Measurements from ENCODE around the gene NPLOC4. TPM values are rescaled to one million over a fixed set of nuclear protein-coding genes. Genes with fewer than 3 reads are reported as not detected.

NPLOC4 gene
- total and polyA plus RNA-seq, 2 of the 13 experiments (the other 11 are each of a cell fraction or from before 2014, with no cell fraction given), result 57.0 to 97.0 TPM

GRCh38 chr17:81635431-81635830, 1.5 kb downstream of the NPLOC4 start (continued):
- TF ChIP-seq ZFP91 (CRISPR knock-in tag; IDR thresholded peaks at IDR 0.05; ENCODE audit: borderline replicate concordance) (no peak), MAFG (CRISPR knock-in tag; IDR thresholded peaks at IDR 0.05) (no peak), ZNF205 (CRISPR knock-in tag; IDR thresholded peaks at IDR 0.05) (no peak), RBFOX2 (IDR thresholded peaks at IDR 0.05; ENCODE audit: low read depth, low read length) (no peak), ZNF44 (CRISPR knock-in tag; IDR thresholded peaks at IDR 0.05) (no peak), IRX3 (CRISPR knock-in tag; IDR thresholded peaks at IDR 0.05; ENCODE audit: borderline replicate concordance, low read depth) (no peak), U2AF1 (optimal IDR thresholded peaks at IDR 0.05; ENCODE audit: low read depth, low read length) (no peak), TIGD3 (CRISPR knock-in tag; IDR thresholded peaks at IDR 0.05; ENCODE audit: borderline replicate concordance) (no peak), FOSL2 (CRISPR knock-in tag; IDR thresholded peaks at IDR 0.05) (peak; percentile 40; the same call in 1 of the 2 replicates), ZNF772 (CRISPR knock-in tag; IDR thresholded peaks at IDR 0.05) (no peak), ZNF572 (CRISPR knock-in tag; IDR thresholded peaks at IDR 0.05) (no peak), ZNF460 (CRISPR knock-in tag; IDR thresholded peaks at IDR 0.05; ENCODE audit: borderline replicate concordance) (0 out of 2 replicates have a peak, but pooled peaks have one; percentile 31), BHLHE40 (IDR thresholded peaks at IDR 0.05; ENCODE audit: low read length) (no peak), RFX1 (IDR thresholded peaks at IDR 0.05) (no peak), CENPT (CRISPR knock-in tag; IDR thresholded peaks at IDR 0.05; ENCODE audit: low read depth) (no peak), THAP9 (CRISPR knock-in tag; IDR thresholded peaks at IDR 0.05; ENCODE audit: borderline replicate concordance) (no peak), HOXD1 (CRISPR knock-in tag; IDR thresholded peaks at IDR 0.05) (no peak), ZNF10 (CRISPR knock-in tag; IDR thresholded peaks at IDR 0.05; ENCODE audit: borderline replicate concordance, low read depth) (no peak), FOXA1 (IDR thresholded peaks at IDR 0.05) (no peak), FOXA1 (CRISPR knock-in tag; IDR thresholded peaks at IDR 0.05) (no peak), UBTF (CRISPR knock-in tag; IDR thresholded peaks at IDR 0.05) (no peak), SATB2 (CRISPR knock-in tag; IDR thresholded peaks at IDR 0.05) (no peak), KDM5A (IDR thresholded peaks at IDR 0.05; ENCODE audit: borderline replicate concordance, low read length) (no peak), TFAP4 (IDR thresholded peaks at IDR 0.05; ENCODE audit: borderline replicate concordance, low read depth) (no peak)

Data from HepG2 (cell line).